Esophagus muscularis mucosa (tissue), 4 donors: ENCODE results near the gene IRF9. TPM values are rescaled to one million over a fixed set of nuclear protein-coding genes. Genes with fewer than 3 reads are reported as not detected.

Source experiments
- DNase-seq: peaks from one replicate; pipeline ENCODE4 v3.0.0-alpha.2; 2017; ENCODE audit errors: extremely low spot score
- H3K27ac ChIP-seq, 4 donors: fragments of 200-600 bp; sonication (generic); replicated peaks in 1 of 4; 1 replicate in 3 of 4; 2 replicates in 1 of 4; pipeline ENCODE4 v1.5.1; 2016 to 2019; ENCODE audit warnings: mild to moderate bottlenecking in 1 of 4
- H3K27me3 ChIP-seq, 4 donors: fragments of 200-600 bp; sonication (generic); one replicate each; pipeline versions ENCODE4 v1.5.1 to v1.6.0; 2016 to 2019
- H3K36me3 ChIP-seq, 4 donors: fragments of 200-600 bp; sonication (generic); one replicate each; pipeline ENCODE4 v1.5.1; 2016 to 2019
- H3K4me1 ChIP-seq, 4 donors: fragments of 200-600 bp; sonication (generic); one replicate each; pipeline ENCODE4 v1.5.1; 2016 to 2019
- H3K4me3 ChIP-seq, 4 donors: fragments of 200-600 bp; sonication (generic); 1 replicate in 2 of 4; 2 replicates in 2 of 4; pipeline ENCODE4 v1.5.1; 2016 to 2019; ENCODE audit warnings: mild to moderate bottlenecking in 4 of 4, moderate library complexity in 1 of 4
- H3K9me3 ChIP-seq, 4 donors: fragments of 200-600 bp; sonication (generic); 1 replicate in 3 of 4; 2 replicates in 1 of 4; pipeline ENCODE4 v1.5.1; 2016 to 2019
- CTCF ChIP-seq, 3 experiments: fragments of 200-600 bp in 2 of 3; fragments of 450-650 bp in 1 of 3; sonication (generic) in 2 of 3; IDR thresholded peaks; one replicate each; pipeline ENCODE4 v1.5.1; 2017 to 2019; ENCODE audit warnings: antibody characterized with exemption in 3 of 3, mild to moderate bottlenecking in 2 of 3, moderate library complexity in 1 of 3
- EP300 ChIP-seq: sonication (generic); formaldehyde crosslinking; IDR thresholded peaks from one replicate; pipeline ENCODE4 v1.6.1; 2017; ENCODE audit warnings: antibody characterized with exemption
- POLR2A ChIP-seq: fragments of 450-650 bp; IDR thresholded peaks from one replicate; pipeline ENCODE4 v1.6.1; 2017; ENCODE audit warnings: antibody characterized with exemption, moderate library complexity, mild to moderate bottlenecking, low read depth
- POLR2AphosphoS5 ChIP-seq, 2 donors: sonication (generic); formaldehyde crosslinking; IDR thresholded peaks; one replicate each; pipeline ENCODE4 v1.6.1; 2017; ENCODE audit warnings: antibody characterized with exemption in 2 of 2
- WGBS: methylation state at CpG from one replicate; pipeline ENCODE4 v1.1.5; 2018; 5-methylcytosine and 5-hydroxymethylcytosine counted together
- intact Hi-C: fragments of 100-400 bp; cut with DNase I; formaldehyde crosslinking; loops from one replicate; pipeline ENCODE4 v1.15.1; 2023
- total RNA-seq, 4 donors: library from RNA; depleted of rRNA; stranded (reverse); fragments of >200 nt; gene quantifications; one replicate each; pipeline versions ENCODE4 v1.1.0 to v1.2.1, GENCODE V29; 2016

The IRF9 gene
- total RNA-seq, 4 donors from 2014 or later, result 39.5 to 78.3 (median 63.2) TPM

- intact Hi-C loops, result no loop called here
- 6% methylated on average over 14 of the region's 14 CpGs for WGBS
- H3K27me3 ChIP-seq, result no peaks in the 10 kb centered on the region
- no peaks in the 10 kb centered on the region for H3K9me3 ChIP-seq
- peaks cover 20 to 23% (median 22%) of the 10 kb centered on the region in 4 donors for H3K4me1 ChIP-seq
- peaks cover 21 to 40% (median 37%) of the 10 kb centered on the region in 4 donors for H3K36me3 ChIP-seq
- H3K27ac ChIP-seq, result peak overlapping the region; percentile 93 to 98 (median 97)
- peak overlapping the region; percentile 63 to 96 (median 67) for H3K4me3 ChIP-seq
- no peak for DNase-seq
- TF ChIP-seq POLR2A (no peak), CTCF (IDR thresholded peaks at IDR 0.05) (no peak), EP300 (no peak), POLR2AphosphoS5 (IDR thresholded peaks at IDR 0.05) (no peak)
These were observed 45.5 kb upstream of the IRF9 start for GRCh38 chr14:24115422-24116127.

GRCh38 chr14:24116128-24116814, 44.8 kb upstream of the IRF9 start:
- peak overlapping the region; percentile 63 to 96 (median 67) for H3K4me3 ChIP-seq

GRCh38 chr14:24117179-24117578, 43.9 kb upstream of the IRF9 start:
- DNase-seq, result no peak
- H3K27ac ChIP-seq, result no peak overlapping the region
- peaks cover 20 to 23% (median 21%) of the 10 kb centered on the region in 4 donors for H3K4me1 ChIP-seq
- 89% methylated on average over 3 of the region's 6 CpGs for WGBS
- intact Hi-C loops, result no loop called here
- no peak overlapping the region for H3K4me3 ChIP-seq
- H3K9me3 ChIP-seq, result no peaks in the 10 kb centered on the region
- no peaks in the 10 kb centered on the region for H3K27me3 ChIP-seq
- H3K36me3 ChIP-seq, result peaks cover 27 to 56% (median 53%) of the 10 kb centered on the region in 4 donors
- TF ChIP-seq POLR2AphosphoS5 (IDR thresholded peaks at IDR 0.05) (no peak), POLR2A (no peak), CTCF (IDR thresholded peaks at IDR 0.05) (no peak), EP300 (no peak)

More at GRCh38 chr14:24116128-24116814, 44.8 kb upstream of the IRF9 start:
- Histone ChIP-seq H3K9me3 (no peaks in the 10 kb centered on the region), H3K27ac (no peak overlapping the region), H3K4me1 (peaks cover 20 to 23% (median 21%) of the 10 kb centered on the region in 4 donors), H3K27me3 (no peaks in the 10 kb centered on the region), H3K36me3 (peaks cover 21 to 47% (median 44%) of the 10 kb centered on the region in 4 donors)
- intact Hi-C loops, result no loop called here
- TF ChIP-seq POLR2AphosphoS5 (IDR thresholded peaks at IDR 0.05) (no peak), EP300 (no peak), CTCF (IDR thresholded peaks at IDR 0.05) (no peak), POLR2A (no peak)
- WGBS, result 91% methylated on average over 6 of the region's 6 CpGs
- DNase-seq, result no peak

GRCh38 chr14:24119691-24120090, 41.4 kb upstream of the IRF9 start:
- DNase-seq, result no peak
- no peaks in the 10 kb centered on the region for H3K9me3 ChIP-seq
- WGBS, result over 99% methylated on average over 6 of the region's 6 CpGs
- TF ChIP-seq POLR2AphosphoS5 (IDR thresholded peaks at IDR 0.05), result no peak
- TF ChIP-seq CTCF (IDR thresholded peaks at IDR 0.05), result no peak
- TF ChIP-seq POLR2A, result no peak
- no peak for TF ChIP-seq EP300
- intact Hi-C loops, result no loop called here
- no peak overlapping the region for H3K4me3 ChIP-seq
- H3K36me3 ChIP-seq, result peaks cover 32 to 77% (median 75%) of the 10 kb centered on the region in 4 donors
- H3K4me1 ChIP-seq, result peaks cover 14 to 18% (median 16%) of the 10 kb centered on the region in 4 donors
- H3K27ac ChIP-seq, result no peak overlapping the region
- no peaks in the 10 kb centered on the region for H3K27me3 ChIP-seq
